Activated naive CD4-positive, alpha-beta T cell treated with anti-CD3 and anti-CD28 coated beads, Interleukin-2, amount 50 U/mL, for 24 hours (primary cell): Measurements from ENCODE around the gene PPP1R16B.

Source experiments
- H3K27ac Mint-ChIP-seq: one replicate; pipeline ENCODE4 v1.8.0; 2021; ENCODE audit warnings: mild to moderate bottlenecking, mixed read lengths
- H3K27me3 Mint-ChIP-seq: one replicate; pipeline ENCODE4 v1.8.0; 2021; ENCODE audit warnings: mixed read lengths
- H3K36me3 Mint-ChIP-seq: one replicate; pipeline ENCODE4 v1.8.0; 2021; ENCODE audit warnings: mixed read lengths
- H3K4me1 Mint-ChIP-seq: one replicate; pipeline ENCODE4 v1.8.0; 2021; ENCODE audit warnings: mixed read lengths
- H3K4me3 Mint-ChIP-seq: one replicate; pipeline ENCODE4 v1.8.0; 2021; ENCODE audit warnings: mild to moderate bottlenecking, mixed read lengths
- H3K9me3 Mint-ChIP-seq: one replicate; pipeline ENCODE4 v1.8.0; 2021; ENCODE audit warnings: mixed read lengths

Gene PPP1R16B

GRCh38 chr20:38883981-38884733 is 78.7 kb downstream of the PPP1R16B start:
- H3K27ac Mint-ChIP-seq = no peak overlapping the region
- H3K36me3 Mint-ChIP-seq = peaks cover 5% of the 10 kb centered on the region
- no peaks in the 10 kb centered on the region for H3K9me3 Mint-ChIP-seq
- no peak overlapping the region for H3K4me3 Mint-ChIP-seq
- H3K4me1 Mint-ChIP-seq = peaks cover 23% of the 10 kb centered on the region
- H3K27me3 Mint-ChIP-seq = no peaks in the 10 kb centered on the region

GRCh38 chr20:38885357-38885756 is 79.9 kb downstream of the PPP1R16B start:
- Mint-ChIP-seq H3K4me3 (no peak overlapping the region), H3K9me3 (no peaks in the 10 kb centered on the region), H3K36me3 (peaks cover 4% of the 10 kb centered on the region), H3K27me3 (no peaks in the 10 kb centered on the region), H3K27ac (no peak overlapping the region), H3K4me1 (peaks cover 21% of the 10 kb centered on the region)

GRCh38 chr20:38888059-38888831 is 82.7 kb downstream of the PPP1R16B start:
- no peaks in the 10 kb centered on the region for H3K9me3 Mint-ChIP-seq
- H3K27ac Mint-ChIP-seq = no peak overlapping the region
- peaks cover 20% of the 10 kb centered on the region for H3K4me1 Mint-ChIP-seq
- no peaks in the 10 kb centered on the region for H3K27me3 Mint-ChIP-seq
- H3K4me3 Mint-ChIP-seq = no peak overlapping the region
- H3K36me3 Mint-ChIP-seq = peaks cover 1% of the 10 kb centered on the region

GRCh38 chr20:38889050-38889449 is 83.6 kb downstream of the PPP1R16B start:
- Mint-ChIP-seq H3K27me3 (no peaks in the 10 kb centered on the region), H3K4me1 (peaks cover 26% of the 10 kb centered on the region), H3K36me3 (peaks cover 1% of the 10 kb centered on the region), H3K4me3 (no peak overlapping the region), H3K9me3 (no peaks in the 10 kb centered on the region), H3K27ac (no peak overlapping the region)

GRCh38 chr20:38889792-38890496 is 84.4 kb downstream of the PPP1R16B start:
- Mint-ChIP-seq H3K4me3 (no peak overlapping the region), H3K27me3 (no peaks in the 10 kb centered on the region), H3K36me3 (peaks cover 3% of the 10 kb centered on the region), H3K4me1 (peaks cover 34% of the 10 kb centered on the region), H3K9me3 (no peaks in the 10 kb centered on the region), H3K27ac (no peak overlapping the region)

GRCh38 chr20:38890497-38890818 is 85.0 kb downstream of the PPP1R16B start:
- H3K27ac Mint-ChIP-seq = no peak overlapping the region
- peaks cover 3% of the 10 kb centered on the region for H3K36me3 Mint-ChIP-seq
- H3K4me1 Mint-ChIP-seq = peaks cover 34% of the 10 kb centered on the region
- H3K27me3 Mint-ChIP-seq = no peaks in the 10 kb centered on the region
- H3K9me3 Mint-ChIP-seq = no peaks in the 10 kb centered on the region
- no peak overlapping the region for H3K4me3 Mint-ChIP-seq

- H3K4me1 Mint-ChIP-seq = peaks cover 34% of the 10 kb centered on the region
Observed at GRCh38 chr20:38892091-38892981, 86.8 kb downstream of the PPP1R16B start.

GRCh38 chr20:38893056-38893564 is 87.6 kb downstream of the PPP1R16B start:
- Mint-ChIP-seq H3K27me3 (no peaks in the 10 kb centered on the region), H3K4me3 (peak overlapping the region; percentile 56), H3K36me3 (peaks cover 10% of the 10 kb centered on the region), H3K27ac (peak overlapping the region; percentile 71), H3K9me3 (no peaks in the 10 kb centered on the region), H3K4me1 (peaks cover 34% of the 10 kb centered on the region)

More at GRCh38 chr20:38892091-38892981, 86.8 kb downstream of the PPP1R16B start:
- Mint-ChIP-seq H3K9me3 (no peaks in the 10 kb centered on the region), H3K27ac (peak overlapping the region; percentile 36), H3K27me3 (no peaks in the 10 kb centered on the region), H3K36me3 (peaks cover 8% of the 10 kb centered on the region), H3K4me3 (no peak overlapping the region)

- Mint-ChIP-seq H3K4me3 (peak overlapping the region; percentile 56), H3K27ac (peak overlapping the region; percentile 55), H3K9me3 (no peaks in the 10 kb centered on the region), H3K27me3 (no peaks in the 10 kb centered on the region), H3K4me1 (peaks cover 34% of the 10 kb centered on the region), H3K36me3 (peaks cover 10% of the 10 kb centered on the region)
Observed at GRCh38 chr20:38893565-38894090, 88.1 kb downstream of the PPP1R16B start.

- no peaks in the 10 kb centered on the region for H3K9me3 Mint-ChIP-seq
- H3K4me1 Mint-ChIP-seq = peaks cover 34% of the 10 kb centered on the region
- H3K27ac Mint-ChIP-seq = peak overlapping the region; percentile 55
- H3K4me3 Mint-ChIP-seq = no peak overlapping the region
- H3K27me3 Mint-ChIP-seq = no peaks in the 10 kb centered on the region
- H3K36me3 Mint-ChIP-seq = peaks cover 10% of the 10 kb centered on the region
Observed at GRCh38 chr20:38894091-38894847, 88.8 kb downstream of the PPP1R16B start.

- H3K27ac Mint-ChIP-seq = no peak overlapping the region
- no peaks in the 10 kb centered on the region for H3K9me3 Mint-ChIP-seq
- H3K4me3 Mint-ChIP-seq = no peak overlapping the region
- peaks cover 9% of the 10 kb centered on the region for H3K36me3 Mint-ChIP-seq
- H3K27me3 Mint-ChIP-seq = no peaks in the 10 kb centered on the region
- peaks cover 30% of the 10 kb centered on the region for H3K4me1 Mint-ChIP-seq
Observed at GRCh38 chr20:38895098-38895949, 89.8 kb downstream of the PPP1R16B start.

- Mint-ChIP-seq H3K4me1 (peaks cover 24% of the 10 kb centered on the region), H3K4me3 (no peak overlapping the region), H3K27me3 (no peaks in the 10 kb centered on the region), H3K36me3 (peaks cover 9% of the 10 kb centered on the region), H3K9me3 (no peaks in the 10 kb centered on the region), H3K27ac (peak overlapping the region; percentile 60)
Observed at GRCh38 chr20:38896009-38896594, 90.6 kb downstream of the PPP1R16B start.

- Mint-ChIP-seq H3K9me3 (no peaks in the 10 kb centered on the region), H3K4me1 (peaks cover 24% of the 10 kb centered on the region), H3K27ac (no peak overlapping the region), H3K36me3 (peaks cover 14% of the 10 kb centered on the region), H3K27me3 (no peaks in the 10 kb centered on the region), H3K4me3 (no peak overlapping the region)
Observed at GRCh38 chr20:38897267-38897666, 91.8 kb downstream of the PPP1R16B start.
